Neural cell (in vitro differentiated cells): Measurements from ENCODE around the gene USP17L30.

Source experiments
- CTCF ChIP-seq: fragments of 450-650 bp; IDR thresholded peaks from 2 replicates; pipeline ENCODE4 v1.5.1; 2014; ENCODE audit warnings: antibody characterized with exemption, mild to moderate bottlenecking, moderate library complexity; ENCODE audit not compliant: poor library complexity, severe bottlenecking
- EP300 ChIP-seq: fragments of 450-650 bp; conservative IDR thresholded peaks from 2 replicates; pipeline ENCODE4 v1.6.1; 2014; ENCODE audit warnings: antibody characterized with exemption, mild to moderate bottlenecking, moderate library complexity; ENCODE audit not compliant: poor library complexity, severe bottlenecking
- EZH2 ChIP-seq: fragments of 200-600, 300-800 bp; shearing (Covaris generic), sonication (generic); IDR thresholded peaks from 2 replicates; pipeline ENCODE4 v1.6.1; 2014; ENCODE audit warnings: antibody characterized with exemption, low read length, borderline replicate concordance, mild to moderate bottlenecking; ENCODE audit not compliant: insufficient read depth, poor library complexity, severe bottlenecking
- MXI1 ChIP-seq: fragments of 450-650 bp; conservative IDR thresholded peaks from 2 replicates; pipeline ENCODE4 v1.6.1; 2014; ENCODE audit warnings: antibody characterized with exemption, mild to moderate bottlenecking; ENCODE audit not compliant: poor library complexity, severe bottlenecking
- RAD21 ChIP-seq: fragments of 450-650 bp; conservative IDR thresholded peaks from 2 replicates; pipeline ENCODE4 v1.6.1; 2014; ENCODE audit warnings: antibody characterized with exemption, mild to moderate bottlenecking, moderate library complexity

DNA sequence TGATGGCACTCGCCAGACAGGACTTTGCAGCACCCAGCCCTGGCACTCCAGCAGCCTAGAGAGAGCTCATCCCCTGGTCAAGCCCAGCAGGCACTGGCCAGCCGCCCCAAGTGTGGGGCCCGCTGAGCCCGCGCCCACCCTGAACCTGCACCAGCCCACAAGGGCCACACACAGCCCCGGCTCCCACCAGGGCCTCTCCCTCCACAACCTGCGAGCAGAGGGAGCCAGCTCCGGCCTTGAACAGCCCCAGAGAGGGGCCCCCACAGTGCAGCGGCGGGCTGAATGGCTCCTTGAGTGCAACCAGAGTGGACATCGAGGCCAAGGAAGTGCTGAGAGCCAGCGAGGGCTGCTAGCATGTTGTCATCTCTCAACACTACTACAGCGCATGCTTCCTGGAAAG, 46.9 kb downstream of the USP17L30 start:
- TF ChIP-seq CTCF (no peak), EP300 (no peak), EZH2 (no peak), RAD21 (no peak), MXI1 (no peak)
